ENCODE data around the gene KL. TPM values are rescaled to one million over a fixed set of nuclear protein-coding genes. Genes with fewer than 3 reads are reported as not detected.

The KL gene
- total RNA-seq, 1 experiment from 2014 or later: not detected

DNA sequence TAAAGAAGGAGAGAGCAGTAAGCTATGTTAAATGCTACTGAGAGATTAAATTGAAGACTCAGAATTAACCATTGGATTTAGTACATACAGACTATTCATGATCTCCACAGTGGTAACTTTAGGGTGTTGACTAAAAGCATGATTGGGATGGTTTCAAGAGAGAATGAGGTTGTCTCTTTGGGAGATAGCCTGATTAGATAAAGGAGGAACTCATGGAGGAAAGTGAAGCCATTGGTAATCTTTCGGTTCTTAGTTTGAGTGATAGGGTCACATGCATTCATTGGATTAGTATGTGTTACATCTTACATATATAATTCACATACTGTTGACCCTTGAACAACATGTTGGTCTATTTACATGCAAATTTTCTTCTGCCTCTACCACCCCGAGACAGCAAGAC, 18.8 kb upstream of the KL start (continued):
- TF ChIP-seq, protein P1, sequence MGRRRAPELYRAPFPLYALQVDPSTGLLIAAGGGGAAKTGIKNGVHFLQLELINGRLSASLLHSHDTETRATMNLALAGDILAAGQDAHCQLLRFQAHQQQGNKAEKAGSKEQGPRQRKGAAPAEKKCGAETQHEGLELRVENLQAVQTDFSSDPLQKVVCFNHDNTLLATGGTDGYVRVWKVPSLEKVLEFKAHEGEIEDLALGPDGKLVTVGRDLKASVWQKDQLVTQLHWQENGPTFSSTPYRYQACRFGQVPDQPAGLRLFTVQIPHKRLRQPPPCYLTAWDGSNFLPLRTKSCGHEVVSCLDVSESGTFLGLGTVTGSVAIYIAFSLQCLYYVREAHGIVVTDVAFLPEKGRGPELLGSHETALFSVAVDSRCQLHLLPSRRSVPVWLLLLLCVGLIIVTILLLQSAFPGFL (CRISPR knock-in tag; IDR thresholded peaks at IDR 0.05; ENCODE audit: borderline replicate concordance): no peak
- TF ChIP-seq ZNF232 (CRISPR knock-in tag; IDR thresholded peaks at IDR 0.05) (no peak), ZNF263 (CRISPR knock-in tag; IDR thresholded peaks at IDR 0.05; ENCODE audit: low read depth) (no peak), NR1H2 (CRISPR knock-in tag; IDR thresholded peaks at IDR 0.05) (no peak), SMAD4 (CRISPR knock-in tag; IDR thresholded peaks at IDR 0.05) (no peak), SMAD3 (CRISPR knock-in tag; IDR thresholded peaks at IDR 0.05; ENCODE audit: borderline replicate concordance) (no peak), NFYB (CRISPR knock-in tag; conservative IDR thresholded peaks at IDR 0.05; ENCODE audit: low read depth) (no peak), TP53 (CRISPR knock-in tag; IDR thresholded peaks at IDR 0.05) (no peak), ZNF416 (CRISPR knock-in tag; IDR thresholded peaks at IDR 0.05) (no peak), EMX1 (CRISPR knock-in tag; IDR thresholded peaks at IDR 0.05) (no peak)
- TF ChIP-seq, protein P2, sequence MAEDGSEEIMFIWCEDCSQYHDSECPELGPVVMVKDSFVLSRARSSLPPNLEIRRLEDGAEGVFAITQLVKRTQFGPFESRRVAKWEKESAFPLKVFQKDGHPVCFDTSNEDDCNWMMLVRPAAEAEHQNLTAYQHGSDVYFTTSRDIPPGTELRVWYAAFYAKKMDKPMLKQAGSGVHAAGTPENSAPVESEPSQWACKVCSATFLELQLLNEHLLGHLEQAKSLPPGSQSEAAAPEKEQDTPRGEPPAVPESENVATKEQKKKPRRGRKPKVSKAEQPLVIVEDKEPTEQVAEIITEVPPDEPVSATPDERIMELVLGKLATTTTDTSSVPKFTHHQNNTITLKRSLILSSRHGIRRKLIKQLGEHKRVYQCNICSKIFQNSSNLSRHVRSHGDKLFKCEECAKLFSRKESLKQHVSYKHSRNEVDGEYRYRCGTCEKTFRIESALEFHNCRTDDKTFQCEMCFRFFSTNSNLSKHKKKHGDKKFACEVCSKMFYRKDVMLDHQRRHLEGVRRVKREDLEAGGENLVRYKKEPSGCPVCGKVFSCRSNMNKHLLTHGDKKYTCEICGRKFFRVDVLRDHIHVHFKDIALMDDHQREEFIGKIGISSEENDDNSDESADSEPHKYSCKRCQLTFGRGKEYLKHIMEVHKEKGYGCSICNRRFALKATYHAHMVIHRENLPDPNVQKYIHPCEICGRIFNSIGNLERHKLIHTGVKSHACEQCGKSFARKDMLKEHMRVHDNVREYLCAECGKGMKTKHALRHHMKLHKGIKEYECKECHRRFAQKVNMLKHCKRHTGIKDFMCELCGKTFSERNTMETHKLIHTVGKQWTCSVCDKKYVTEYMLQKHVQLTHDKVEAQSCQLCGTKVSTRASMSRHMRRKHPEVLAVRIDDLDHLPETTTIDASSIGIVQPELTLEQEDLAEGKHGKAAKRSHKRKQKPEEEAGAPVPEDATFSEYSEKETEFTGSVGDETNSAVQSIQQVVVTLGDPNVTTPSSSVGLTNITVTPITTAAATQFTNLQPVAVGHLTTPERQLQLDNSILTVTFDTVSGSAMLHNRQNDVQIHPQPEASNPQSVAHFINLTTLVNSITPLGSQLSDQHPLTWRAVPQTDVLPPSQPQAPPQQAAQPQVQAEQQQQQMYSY (CRISPR knock-in tag; IDR thresholded peaks at IDR 0.05): no peak
- TF ChIP-seq, protein P3, sequence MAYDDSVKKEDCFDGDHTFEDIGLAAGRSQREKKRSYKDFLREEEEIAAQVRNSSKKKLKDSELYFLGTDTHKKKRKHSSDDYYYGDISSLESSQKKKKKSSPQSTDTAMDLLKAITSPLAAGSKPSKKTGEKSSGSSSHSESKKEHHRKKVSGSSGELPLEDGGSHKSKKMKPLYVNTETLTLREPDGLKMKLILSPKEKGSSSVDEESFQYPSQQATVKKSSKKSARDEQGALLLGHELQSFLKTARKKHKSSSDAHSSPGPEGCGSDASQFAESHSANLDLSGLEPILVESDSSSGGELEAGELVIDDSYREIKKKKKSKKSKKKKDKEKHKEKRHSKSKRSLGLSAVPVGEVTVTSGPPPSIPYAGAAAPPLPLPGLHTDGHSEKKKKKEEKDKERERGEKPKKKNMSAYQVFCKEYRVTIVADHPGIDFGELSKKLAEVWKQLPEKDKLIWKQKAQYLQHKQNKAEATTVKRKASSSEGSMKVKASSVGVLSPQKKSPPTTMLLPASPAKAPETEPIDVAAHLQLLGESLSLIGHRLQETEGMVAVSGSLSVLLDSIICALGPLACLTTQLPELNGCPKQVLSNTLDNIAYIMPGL (CRISPR knock-in tag; IDR thresholded peaks at IDR 0.05): no peak

DNA sequence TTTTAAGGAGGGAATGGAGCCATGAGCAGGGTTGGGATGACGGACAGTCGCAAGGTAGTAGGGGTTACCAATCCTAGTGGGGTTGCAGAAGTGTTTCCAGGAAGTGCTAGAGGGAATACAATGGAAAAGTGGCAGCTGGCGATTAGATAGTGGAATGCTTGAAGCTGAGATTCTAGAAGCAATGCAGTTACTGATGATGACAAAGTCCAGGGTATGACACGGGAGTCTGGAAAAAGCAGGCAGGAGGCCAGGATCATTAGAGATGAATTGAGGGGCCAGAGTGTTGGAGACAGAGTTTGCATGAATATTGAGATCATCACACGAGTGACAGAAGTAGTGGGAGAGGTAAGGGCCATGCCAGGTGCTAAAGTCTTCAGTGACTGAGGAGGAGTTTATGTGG, 17.3 kb upstream of the KL start:
- ATAC-seq (no peak), DNase-seq (ENCODE audit: low spot score) (no peak)
- Mint-ChIP-seq H3K9me3 (peaks cover 12% of the 10 kb centered on the region), H3K27me3 (ENCODE audit: low read depth) (no peaks in the 10 kb centered on the region; the same call in 1 of the 2 replicates), H3K27ac (no peak overlapping the region), H3K36me3 (no peaks in the 10 kb centered on the region), H3K4me3 (no peak overlapping the region), H3K4me1 (0 out of 2 replicates have a peak, but pooled peaks cover 2% of the 10 kb centered on the region)
- ChIA-PET POLR2A (no interaction called here), CTCF (no interaction called here)
- no peak for TF ChIP-seq CREB1 (CRISPR knock-in tag; IDR thresholded peaks at IDR 0.05)
- no peak for TF ChIP-seq NR1H2 (CRISPR knock-in tag; IDR thresholded peaks at IDR 0.05)
- TF ChIP-seq, protein P4, sequence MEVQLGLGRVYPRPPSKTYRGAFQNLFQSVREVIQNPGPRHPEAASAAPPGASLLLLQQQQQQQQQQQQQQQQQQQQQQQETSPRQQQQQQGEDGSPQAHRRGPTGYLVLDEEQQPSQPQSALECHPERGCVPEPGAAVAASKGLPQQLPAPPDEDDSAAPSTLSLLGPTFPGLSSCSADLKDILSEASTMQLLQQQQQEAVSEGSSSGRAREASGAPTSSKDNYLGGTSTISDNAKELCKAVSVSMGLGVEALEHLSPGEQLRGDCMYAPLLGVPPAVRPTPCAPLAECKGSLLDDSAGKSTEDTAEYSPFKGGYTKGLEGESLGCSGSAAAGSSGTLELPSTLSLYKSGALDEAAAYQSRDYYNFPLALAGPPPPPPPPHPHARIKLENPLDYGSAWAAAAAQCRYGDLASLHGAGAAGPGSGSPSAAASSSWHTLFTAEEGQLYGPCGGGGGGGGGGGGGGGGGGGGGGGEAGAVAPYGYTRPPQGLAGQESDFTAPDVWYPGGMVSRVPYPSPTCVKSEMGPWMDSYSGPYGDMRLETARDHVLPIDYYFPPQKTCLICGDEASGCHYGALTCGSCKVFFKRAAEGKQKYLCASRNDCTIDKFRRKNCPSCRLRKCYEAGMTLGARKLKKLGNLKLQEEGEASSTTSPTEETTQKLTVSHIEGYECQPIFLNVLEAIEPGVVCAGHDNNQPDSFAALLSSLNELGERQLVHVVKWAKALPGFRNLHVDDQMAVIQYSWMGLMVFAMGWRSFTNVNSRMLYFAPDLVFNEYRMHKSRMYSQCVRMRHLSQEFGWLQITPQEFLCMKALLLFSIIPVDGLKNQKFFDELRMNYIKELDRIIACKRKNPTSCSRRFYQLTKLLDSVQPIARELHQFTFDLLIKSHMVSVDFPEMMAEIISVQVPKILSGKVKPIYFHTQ (CRISPR knock-in tag; IDR thresholded peaks at IDR 0.05): no peak
- TF ChIP-seq, protein P5, sequence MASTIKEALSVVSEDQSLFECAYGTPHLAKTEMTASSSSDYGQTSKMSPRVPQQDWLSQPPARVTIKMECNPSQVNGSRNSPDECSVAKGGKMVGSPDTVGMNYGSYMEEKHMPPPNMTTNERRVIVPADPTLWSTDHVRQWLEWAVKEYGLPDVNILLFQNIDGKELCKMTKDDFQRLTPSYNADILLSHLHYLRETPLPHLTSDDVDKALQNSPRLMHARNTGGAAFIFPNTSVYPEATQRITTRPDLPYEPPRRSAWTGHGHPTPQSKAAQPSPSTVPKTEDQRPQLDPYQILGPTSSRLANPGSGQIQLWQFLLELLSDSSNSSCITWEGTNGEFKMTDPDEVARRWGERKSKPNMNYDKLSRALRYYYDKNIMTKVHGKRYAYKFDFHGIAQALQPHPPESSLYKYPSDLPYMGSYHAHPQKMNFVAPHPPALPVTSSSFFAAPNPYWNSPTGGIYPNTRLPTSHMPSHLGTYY (CRISPR knock-in tag; IDR thresholded peaks at IDR 0.05): no peak
- TF ChIP-seq RELA (CRISPR knock-in tag; IDR thresholded peaks at IDR 0.05; ENCODE audit: borderline replicate concordance): no peak
- TF ChIP-seq, protein P6, sequence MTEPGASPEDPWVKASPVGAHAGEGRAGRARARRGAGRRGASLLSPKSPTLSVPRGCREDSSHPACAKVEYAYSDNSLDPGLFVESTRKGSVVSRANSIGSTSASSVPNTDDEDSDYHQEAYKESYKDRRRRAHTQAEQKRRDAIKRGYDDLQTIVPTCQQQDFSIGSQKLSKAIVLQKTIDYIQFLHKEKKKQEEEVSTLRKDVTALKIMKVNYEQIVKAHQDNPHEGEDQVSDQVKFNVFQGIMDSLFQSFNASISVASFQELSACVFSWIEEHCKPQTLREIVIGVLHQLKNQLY (CRISPR knock-in tag; IDR thresholded peaks at IDR 0.05): no peak
- TF ChIP-seq, protein P2 (CRISPR knock-in tag; IDR thresholded peaks at IDR 0.05): no peak
- no peak for TF ChIP-seq CREM (CRISPR knock-in tag; IDR thresholded peaks at IDR 0.05)
